Measurements from ENCODE around the gene DLGAP1.

DNA sequence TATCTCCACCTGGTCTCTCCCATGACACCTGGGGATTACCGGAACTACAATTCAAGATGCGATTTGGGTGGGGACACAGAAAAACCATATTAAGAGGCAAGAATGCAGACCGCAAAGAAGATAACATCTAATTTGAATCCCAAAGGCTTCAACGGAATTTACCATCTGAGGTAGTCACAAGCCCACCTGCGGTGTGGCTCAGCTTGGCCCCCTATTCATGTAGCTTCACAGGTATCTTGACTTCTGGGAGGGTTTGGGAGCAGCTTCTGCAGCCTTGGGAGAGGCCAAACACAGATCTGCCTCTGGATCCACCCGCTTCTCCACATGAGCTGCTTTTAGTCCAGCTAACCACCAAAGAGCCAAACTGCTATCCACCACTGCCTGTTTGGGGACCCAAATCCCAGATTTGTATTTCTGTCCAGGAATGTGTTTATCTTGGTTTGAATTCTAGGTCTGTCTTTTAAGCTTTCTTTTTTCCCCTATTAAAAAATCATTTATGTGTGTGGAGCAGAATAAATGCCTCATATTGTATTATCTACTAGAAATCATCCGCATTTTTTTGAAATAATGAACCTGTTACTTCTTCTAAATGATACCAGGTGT, 247.6 kb downstream of the DLGAP1 start:
- no peak for TF ChIP-seq CTCF (IDR thresholded peaks at IDR 0.05 in 8 of 11, conservative IDR thresholded peaks at IDR 0.05 in 3 of 11)
- TF ChIP-seq POLR2AphosphoS5 (IDR thresholded peaks at IDR 0.05), result no peak

Data from spleen (tissue), 7 donors.